Activated CD4-positive, alpha-beta T cell treated with anti-CD3 and anti-CD28 coated beads for 36 hours (primary cell): Measurements from ENCODE around the gene INTS14. TPM values are rescaled to one million over a fixed set of nuclear protein-coding genes. Genes with fewer than 3 reads are reported as not detected.
A peak's percentile ranks its signal among the peaks of the same experiment; 100 is the strongest.

Experiments
- ATAC-seq: fragments of 200-7000 bp; cut with Tn5 transposase; one replicate; pipeline ENCODE4 v1.10.0; 2021; ENCODE audit warnings: mild to moderate bottlenecking, moderate library complexity
- CTCF ChIA-PET: fragments of 350-600 bp; sonication (Branson Sonifier 250); formaldehyde crosslinking; loops from one replicate; lab custom pipeline; 2021; ENCODE audit warnings: antibody characterized with exemption; lab: Charles Lee
- POLR2A ChIA-PET: fragments of 350-600 bp; sonication (Branson Sonifier 250); formaldehyde crosslinking; loops from one replicate; lab custom pipeline; 2021; ENCODE audit warnings: antibody characterized with exemption, inconsistent platforms; lab: Charles Lee
- DNase-seq: peaks from one replicate; pipeline ENCODE4 v3.0.0-alpha.2; 2020
- H3K27ac Mint-ChIP-seq: one replicate; pipeline ENCODE4 v1.8.0; 2021; ENCODE audit warnings: mixed read lengths
- H3K27me3 Mint-ChIP-seq: one replicate; pipeline ENCODE4 v1.8.0; 2021; ENCODE audit warnings: mixed read lengths
- H3K36me3 Mint-ChIP-seq: one replicate; pipeline ENCODE4 v1.8.0; 2021; ENCODE audit warnings: low read depth, mixed read lengths
- H3K4me1 Mint-ChIP-seq: one replicate; pipeline ENCODE4 v1.8.0; 2021; ENCODE audit warnings: mixed read lengths
- H3K4me3 Mint-ChIP-seq: one replicate; pipeline ENCODE4 v1.8.0; 2021; ENCODE audit warnings: mild to moderate bottlenecking, moderate library complexity, mixed read lengths
- H3K9me3 Mint-ChIP-seq: one replicate; pipeline ENCODE4 v1.8.0; 2021; ENCODE audit warnings: low read depth, mixed read lengths
- intact Hi-C, 2 experiments: fragments of 100-400 bp; cut with DNase I in 1 of 2; cut with micrococcal nuclease in 1 of 2; formaldehyde crosslinking; loops; one replicate each; pipeline versions ENCODE4 v1.14.2 to v1.15.1; 2022 to 2024; cut with DNase I, micrococcal nuclease
- total RNA-seq, 2 experiments: library from RNA; stranded (reverse); gene quantifications; one replicate each; pipeline ENCODE4 v1.2.3, GENCODE V29; 2021

The INTS14 gene
- 10 to 100 TPM; 49.2 to 59.8 TPM for total RNA-seq

DNA sequence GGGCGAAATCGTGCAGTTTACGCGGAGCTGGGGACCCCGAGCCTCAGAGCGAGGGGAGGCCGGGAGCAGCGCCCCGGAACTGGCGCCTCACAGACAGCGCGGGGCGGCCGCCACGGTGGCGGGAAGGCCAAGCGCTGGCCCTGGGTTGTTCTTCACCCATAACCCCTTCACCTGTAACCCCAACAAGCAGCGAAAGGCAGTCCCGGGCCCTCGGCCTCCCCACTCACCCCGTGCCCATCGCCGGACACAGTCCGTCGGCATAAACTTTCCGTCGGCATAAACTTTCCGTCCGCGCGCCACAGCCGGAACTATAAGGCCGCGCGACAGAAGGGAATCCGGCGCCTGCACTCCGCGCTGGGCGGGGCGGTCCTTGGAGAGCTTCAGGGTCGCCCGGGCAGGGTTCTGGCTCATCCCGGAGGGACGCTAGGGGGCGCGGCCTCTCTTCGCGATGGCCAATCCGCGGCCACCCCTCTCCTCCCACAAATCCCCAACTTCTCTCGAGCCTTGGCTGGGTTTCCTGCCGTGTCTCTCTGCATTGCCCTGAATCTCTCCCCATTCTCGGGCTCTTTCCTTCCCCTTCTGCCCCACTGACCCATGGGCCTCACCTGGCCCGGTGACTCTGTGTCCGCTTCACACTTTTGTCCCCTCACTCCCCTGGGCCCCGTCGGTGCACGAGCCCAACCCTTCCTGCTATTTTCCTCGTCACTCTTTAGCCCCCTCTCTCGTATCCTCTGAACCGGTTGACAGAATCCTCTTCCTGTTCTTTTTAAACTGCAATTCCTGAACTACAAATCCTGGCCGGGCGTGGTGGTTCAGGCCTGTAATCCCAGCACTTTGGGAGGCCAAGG lies at the start of gene INTS14:
Gene INTS14, minus strand, starts transcription at position 261 of the 848 bp plus-strand sequence. CDS start 3,751 bp downstream, outside the sequence.
- DNase-seq, result peak; percentile 98
- H3K36me3 Mint-ChIP-seq, result peaks cover 2% of the 10 kb centered on the region
- peaks cover 33% of the 10 kb centered on the region for H3K4me1 Mint-ChIP-seq
- POLR2A ChIA-PET, result interaction anchor here (0.5 to 1.4 kb wide), 6 partner anchors 58 to 425 kb away, joined by 3 to 7 read pairs (median 3); partner anchors contain the start of genes RAB11A and RNU5B-1
- H3K9me3 Mint-ChIP-seq, result no peaks in the 10 kb centered on the region
- CTCF ChIA-PET, result interaction anchor here (0.6 to 1.6 kb wide), 14 partner anchors 16 to 477 kb away, joined by 3 to 6 read pairs (median 3); partner anchors contain the start of genes PDCD7 and RAB11A
- H3K4me3 Mint-ChIP-seq, result peak within 1 kb of the TSS; percentile 97
- ATAC-seq, result peak; percentile 99
- intact Hi-C loops, result loop anchor here (1.0 to 10.0 kb wide), 13 partner anchors 81 to 886 kb away; partner anchors contain the start of genes DIS3L (in 2 of the 2), CLPX (in 1 of the 2), DENND4A (in 1 of the 2) and DPP8 (in 1 of the 2)
- H3K27ac Mint-ChIP-seq, result peak within 1 kb of the TSS; percentile 96
- no peaks in the 10 kb centered on the region for H3K27me3 Mint-ChIP-seq

DNA sequence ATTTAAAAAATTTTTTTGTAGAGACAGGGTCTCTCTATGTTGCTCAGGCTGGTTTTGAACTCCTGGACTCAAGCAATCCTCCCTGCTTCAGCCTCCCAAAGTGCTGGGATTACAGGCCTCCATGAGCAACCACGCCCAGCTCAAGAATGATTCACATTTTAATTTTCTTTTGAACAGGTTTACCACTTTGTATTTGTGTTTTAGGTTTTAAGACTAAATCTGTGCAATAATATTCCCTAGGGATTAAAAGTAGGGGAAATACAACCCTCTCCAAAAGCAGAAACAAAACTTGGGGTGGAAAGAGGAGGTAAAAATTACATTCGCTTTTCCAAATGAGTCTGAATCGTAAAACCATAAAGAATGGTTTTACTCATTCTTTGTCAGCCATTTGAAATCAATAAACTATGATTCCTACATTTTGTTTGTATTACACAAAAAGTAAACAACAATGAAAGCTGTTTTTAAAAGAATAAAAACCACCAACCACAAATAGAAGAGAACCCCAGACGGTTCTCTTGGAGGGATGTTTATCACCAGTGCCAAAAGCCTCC lies 48.6 kb upstream of the INTS14 start:
- Mint-ChIP-seq H3K36me3 (peaks cover 7% of the 10 kb centered on the region), H3K27ac (no peak overlapping the region), H3K27me3 (no peaks in the 10 kb centered on the region), H3K9me3 (no peaks in the 10 kb centered on the region), H3K4me1 (no peaks in the 10 kb centered on the region), H3K4me3 (no peak overlapping the region)
- ATAC-seq (no peak), DNase-seq (no peak)
- POLR2A ChIA-PET, result interaction anchor here (0.6 kb wide), 1 partner anchor 156 kb away, joined by 7 read pairs; no protein-coding TSS in a partner anchor
- intact Hi-C loops, result no loop called here
- CTCF ChIA-PET, result interaction anchor here (0.8 to 1.3 kb wide), 4 partner anchors 13 to 197 kb away, joined by 3 to 6 read pairs (median 3); no protein-coding TSS in a partner anchor

DNA sequence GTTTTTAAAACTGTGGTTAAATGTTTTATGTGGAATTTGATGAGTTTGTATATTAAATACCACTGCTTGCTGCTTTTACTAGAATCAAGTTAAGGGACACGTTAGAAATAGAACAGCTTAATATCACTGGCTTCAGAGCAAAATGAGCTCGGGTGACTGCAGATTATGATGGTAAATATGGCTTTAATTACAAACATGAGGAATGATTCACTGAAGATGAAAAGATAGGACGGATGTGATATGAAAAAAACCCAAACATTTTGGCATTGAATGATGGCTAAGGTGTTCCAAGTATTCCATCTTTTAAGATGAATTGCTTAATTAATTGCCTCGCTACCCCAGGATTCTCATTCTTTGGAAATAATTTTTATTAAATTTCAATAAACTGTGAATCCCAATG lies 44.5 kb upstream of the INTS14 start:
- DNase-seq (no peak), ATAC-seq (no peak)
- H3K36me3 Mint-ChIP-seq, result peaks cover 9% of the 10 kb centered on the region
- CTCF ChIA-PET, result no interaction called here
- POLR2A ChIA-PET, result no interaction called here
- H3K27ac Mint-ChIP-seq, result no peak overlapping the region
- no peak overlapping the region for H3K4me3 Mint-ChIP-seq
- intact Hi-C loops, result no loop called here
- no peaks in the 10 kb centered on the region for H3K9me3 Mint-ChIP-seq
- H3K4me1 Mint-ChIP-seq, result peaks cover under 1% of the 10 kb centered on the region
- no peaks in the 10 kb centered on the region for H3K27me3 Mint-ChIP-seq

DNA sequence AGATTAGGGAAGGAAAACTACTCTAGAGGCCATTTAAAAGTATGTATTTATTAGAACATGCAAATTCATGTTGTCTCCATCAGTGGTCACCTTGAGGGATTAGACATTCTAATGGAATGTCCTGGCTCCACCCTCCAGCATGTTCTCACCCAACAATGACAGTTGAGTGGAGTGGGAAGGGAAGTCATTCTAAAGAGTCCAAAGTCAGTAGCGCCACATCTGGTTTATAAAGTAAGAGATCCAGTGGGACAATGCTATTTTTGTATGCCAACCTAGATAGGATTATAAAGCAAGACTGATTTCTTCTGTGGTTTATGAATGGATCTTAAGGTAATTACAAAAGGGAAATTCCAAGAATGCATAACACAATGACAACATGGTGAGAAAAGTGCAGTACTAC lies 44.1 kb upstream of the INTS14 start:
- Mint-ChIP-seq H3K4me1 (peaks cover 5% of the 10 kb centered on the region), H3K9me3 (no peaks in the 10 kb centered on the region), H3K4me3 (no peak overlapping the region), H3K27ac (no peak overlapping the region), H3K36me3 (peaks cover 12% of the 10 kb centered on the region), H3K27me3 (no peaks in the 10 kb centered on the region)
- DNase-seq (no peak), ATAC-seq (no peak)
- intact Hi-C loops, result no loop called here
- ChIA-PET POLR2A (no interaction called here), CTCF (no interaction called here)

DNA sequence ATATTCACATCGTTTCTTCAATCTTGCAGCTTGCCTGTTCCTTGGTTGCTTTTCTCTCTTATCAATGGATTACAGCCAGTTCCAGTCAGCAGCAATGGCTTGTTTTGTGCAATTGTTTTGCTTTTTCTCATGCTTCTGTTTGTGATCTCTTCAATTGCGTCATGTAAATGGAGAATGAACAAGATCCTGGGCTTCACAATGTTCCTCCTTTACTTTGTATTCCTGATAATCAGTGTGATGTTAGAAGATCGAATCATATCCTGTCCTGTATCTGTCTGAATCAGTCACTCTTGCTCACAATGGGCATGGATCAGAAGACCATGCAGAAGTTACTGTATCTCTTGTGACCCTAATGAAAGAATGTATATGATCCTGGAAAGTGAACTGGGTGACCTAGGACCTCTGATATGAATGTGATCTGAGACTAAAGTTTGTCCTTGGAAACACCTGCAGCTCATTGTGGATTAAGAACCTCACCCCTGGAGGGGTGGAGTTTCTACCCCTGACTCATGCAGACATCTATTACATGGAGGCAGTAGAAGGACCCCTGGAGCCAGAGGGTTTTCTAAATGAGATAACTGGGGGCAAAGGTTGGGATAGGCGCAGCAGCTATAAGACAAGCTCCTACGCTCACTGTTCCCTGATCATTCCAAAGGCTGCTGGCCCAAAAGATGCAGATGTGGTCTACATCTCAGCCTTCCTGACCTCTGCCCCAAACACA lies 43.0 kb upstream of the INTS14 start:
- H3K36me3 Mint-ChIP-seq, result peaks cover 12% of the 10 kb centered on the region
- ATAC-seq, result no peak
- no peak overlapping the region for H3K4me3 Mint-ChIP-seq
- ChIA-PET CTCF (interaction anchor here (0.9 to 1.0 kb wide), 2 partner anchors 15 to 28 kb away, joined by 3 read pairs; no protein-coding TSS in a partner anchor), POLR2A (no interaction called here)
- H3K27me3 Mint-ChIP-seq, result no peaks in the 10 kb centered on the region
- DNase-seq, result no peak
- H3K4me1 Mint-ChIP-seq, result peaks cover 5% of the 10 kb centered on the region
- intact Hi-C loops, result no loop called here
- no peaks in the 10 kb centered on the region for H3K9me3 Mint-ChIP-seq
- peak overlapping the region; percentile 48 for H3K27ac Mint-ChIP-seq

DNA sequence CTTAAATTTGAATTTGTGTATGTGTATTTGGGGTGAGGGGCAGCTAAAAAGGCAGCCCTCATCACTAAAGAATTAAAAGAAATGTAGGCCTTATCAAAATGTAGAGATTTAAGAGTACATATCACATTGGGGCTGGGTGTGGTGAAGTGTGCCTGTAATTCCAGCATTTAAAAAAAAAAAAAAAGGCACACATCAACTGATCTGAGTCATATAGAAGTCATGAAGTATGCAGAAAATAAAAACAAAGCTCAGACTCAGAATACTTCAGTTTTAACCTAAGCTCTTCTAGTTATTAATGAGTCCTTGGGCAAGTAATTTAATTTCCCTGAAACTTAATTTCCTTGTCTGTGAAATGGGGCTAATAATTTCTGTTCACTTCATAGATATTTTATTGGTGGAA lies 42.4 kb upstream of the INTS14 start:
- POLR2A ChIA-PET, result no interaction called here
- peaks cover 5% of the 10 kb centered on the region for H3K4me1 Mint-ChIP-seq
- H3K36me3 Mint-ChIP-seq, result peaks cover 9% of the 10 kb centered on the region
- CTCF ChIA-PET, result interaction anchor here (0.9 kb wide), 1 partner anchor 14 kb away, joined by 3 read pairs; no protein-coding TSS in a partner anchor
- no peak overlapping the region for H3K27ac Mint-ChIP-seq
- ATAC-seq (peak; percentile 36), DNase-seq (no peak)
- no peak overlapping the region for H3K4me3 Mint-ChIP-seq
- intact Hi-C loops, result no loop called here
- H3K27me3 Mint-ChIP-seq, result no peaks in the 10 kb centered on the region
- H3K9me3 Mint-ChIP-seq, result no peaks in the 10 kb centered on the region

DNA sequence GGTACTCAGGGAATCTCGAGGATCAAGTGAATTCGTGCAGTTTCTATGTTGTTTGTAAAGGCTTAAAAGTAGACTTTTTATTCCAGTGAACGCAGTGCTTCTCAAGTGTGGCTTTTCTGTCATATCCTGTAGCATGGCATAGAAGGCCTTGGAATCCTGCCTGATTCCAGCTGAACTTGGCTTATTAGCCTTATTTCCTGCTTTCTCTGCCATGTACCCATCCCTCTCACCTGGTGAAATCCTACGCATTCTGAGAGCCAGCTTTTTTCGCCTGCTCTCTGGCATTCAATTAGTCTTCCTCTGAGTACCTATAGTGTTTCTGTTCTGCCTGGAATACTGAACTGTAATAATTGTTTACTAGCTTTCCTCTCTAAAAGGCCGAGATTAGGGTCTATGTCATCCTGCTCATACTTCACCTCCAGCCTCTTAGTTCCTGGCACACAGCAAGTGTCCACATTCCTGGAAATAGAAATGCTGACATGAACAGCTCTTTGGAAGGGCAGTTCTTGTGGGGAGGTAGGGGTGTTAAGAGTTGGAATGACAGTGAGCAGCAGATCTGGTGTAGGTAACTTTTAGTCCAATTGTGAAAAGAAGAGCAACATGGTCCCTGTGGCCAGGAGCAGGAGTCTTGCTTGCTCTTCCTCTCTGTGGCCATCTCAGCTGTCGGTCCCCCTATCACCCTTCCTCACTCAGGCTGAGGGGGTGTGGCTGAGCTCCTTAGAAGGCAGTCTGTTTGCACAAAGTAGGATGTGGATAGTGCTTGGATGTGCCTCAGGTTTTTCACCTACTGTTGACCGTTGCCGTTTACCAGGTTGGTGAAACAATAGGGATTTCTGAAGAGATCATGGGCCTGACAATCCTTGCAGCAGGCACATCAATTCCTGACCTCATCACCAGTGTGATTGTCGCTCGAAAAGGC lies 41.2 kb upstream of the INTS14 start:
- ChIA-PET CTCF (interaction anchor here (0.5 to 0.9 kb wide), 2 partner anchors 10 to 101 kb away, joined by 3 to 4 read pairs; no protein-coding TSS in a partner anchor), POLR2A (no interaction called here)
- H3K27me3 Mint-ChIP-seq, result no peaks in the 10 kb centered on the region
- no peak overlapping the region for H3K27ac Mint-ChIP-seq
- H3K4me1 Mint-ChIP-seq, result peaks cover 5% of the 10 kb centered on the region
- H3K4me3 Mint-ChIP-seq, result no peak overlapping the region
- DNase-seq (no peak), ATAC-seq (no peak)
- intact Hi-C loops, result no loop called here
- H3K9me3 Mint-ChIP-seq, result no peaks in the 10 kb centered on the region
- peaks cover 9% of the 10 kb centered on the region for H3K36me3 Mint-ChIP-seq

DNA sequence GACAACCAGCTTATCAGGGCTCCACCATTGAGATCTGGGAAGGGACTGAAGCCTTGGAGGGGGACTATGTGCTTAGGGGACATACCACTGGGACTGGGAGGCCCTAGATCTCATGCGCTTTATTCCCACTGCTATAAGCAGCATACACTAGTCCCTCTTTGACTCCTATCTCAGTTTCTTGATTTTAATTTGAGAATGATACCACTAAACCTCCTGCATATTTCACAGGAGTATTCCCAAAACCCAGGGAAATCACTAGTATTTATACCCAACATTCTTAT lies 40.1 kb upstream of the INTS14 start:
- POLR2A ChIA-PET, result no interaction called here
- intact Hi-C loops, result no loop called here
- Mint-ChIP-seq H3K36me3 (peaks cover 10% of the 10 kb centered on the region), H3K9me3 (no peaks in the 10 kb centered on the region), H3K27me3 (no peaks in the 10 kb centered on the region), H3K27ac (no peak overlapping the region), H3K4me3 (no peak overlapping the region), H3K4me1 (peaks cover 5% of the 10 kb centered on the region)
- DNase-seq (no peak), ATAC-seq (no peak)
- CTCF ChIA-PET, result interaction anchor here (0.7 to 0.9 kb wide), 2 partner anchors 14 to 49 kb away, joined by 3 read pairs; no protein-coding TSS in a partner anchor

DNA sequence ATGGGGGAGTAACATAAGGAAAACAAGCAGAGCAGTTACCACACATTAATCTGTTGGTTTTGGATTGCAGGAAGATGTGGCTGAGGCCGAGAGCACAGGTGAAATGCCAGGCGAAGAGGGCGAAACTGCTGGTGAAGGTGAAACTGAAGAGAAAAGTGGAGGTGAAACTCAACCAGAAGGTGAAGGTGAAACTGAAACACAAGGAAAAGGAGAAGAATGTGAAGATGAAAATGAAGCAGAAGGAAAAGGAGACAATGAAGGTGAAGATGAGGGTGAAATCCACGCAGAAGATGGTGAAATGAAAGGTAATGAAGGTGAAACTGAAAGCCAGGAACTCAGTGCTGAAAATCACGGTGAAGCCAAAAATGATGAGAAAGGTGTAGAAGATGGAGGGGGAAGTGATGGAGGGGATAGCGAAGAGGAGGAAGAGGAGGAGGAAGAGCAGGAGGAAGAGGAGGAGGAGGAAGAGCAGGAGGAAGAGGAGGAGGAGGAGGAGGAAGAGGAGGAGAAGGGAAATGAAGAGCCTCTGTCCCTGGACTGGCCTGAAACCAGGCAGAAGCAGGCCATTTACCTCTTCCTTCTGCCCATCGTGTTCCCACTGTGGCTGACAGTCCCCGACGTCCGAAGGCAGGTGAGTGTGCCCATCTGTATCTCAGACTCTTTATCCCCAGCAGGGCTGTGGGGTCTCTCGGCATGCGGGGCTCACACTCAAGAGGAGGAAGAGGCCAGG lies 39.5 kb upstream of the INTS14 start:
- Mint-ChIP-seq H3K27me3 (no peaks in the 10 kb centered on the region), H3K4me3 (no peak overlapping the region), H3K36me3 (peaks cover 10% of the 10 kb centered on the region), H3K27ac (no peak overlapping the region), H3K9me3 (no peaks in the 10 kb centered on the region), H3K4me1 (peaks cover 5% of the 10 kb centered on the region)
- ChIA-PET POLR2A (no interaction called here), CTCF (interaction anchor here (0.7 to 0.9 kb wide), 2 partner anchors 13 to 49 kb away, joined by 3 read pairs; no protein-coding TSS in a partner anchor)
- intact Hi-C loops, result no loop called here
- DNase-seq (no peak), ATAC-seq (no peak)

DNA sequence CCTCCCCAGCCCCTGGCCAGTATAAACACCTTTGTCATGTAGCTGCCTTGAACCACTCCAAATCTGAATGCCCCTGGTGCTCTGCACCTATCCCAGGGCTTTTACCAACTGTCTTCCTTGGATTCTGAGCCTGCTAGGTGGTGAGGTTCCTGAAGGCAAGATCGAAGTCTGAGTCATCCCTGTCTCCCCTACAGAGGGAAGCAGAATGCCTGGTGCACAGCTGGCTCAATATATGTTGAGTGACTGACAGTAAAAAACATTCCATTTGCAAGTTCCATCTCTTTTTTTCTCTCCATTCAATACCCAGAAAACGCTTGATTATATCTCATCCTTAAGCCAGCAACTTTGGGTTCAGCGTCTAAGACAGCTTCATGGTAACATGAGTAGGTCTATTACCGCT lies 35.6 kb upstream of the INTS14 start:
- Mint-ChIP-seq H3K9me3 (no peaks in the 10 kb centered on the region), H3K4me3 (no peak overlapping the region), H3K4me1 (peaks cover 5% of the 10 kb centered on the region), H3K27me3 (no peaks in the 10 kb centered on the region), H3K27ac (no peak overlapping the region), H3K36me3 (peaks cover 5% of the 10 kb centered on the region)
- no peak for DNase-seq
- ChIA-PET CTCF (interaction anchor here (0.6 to 1.0 kb wide), 3 partner anchors 14 to 210 kb away, joined by 3 to 4 read pairs (median 3); no protein-coding TSS in a partner anchor), POLR2A (no interaction called here)
- intact Hi-C loops, result no loop called here
- no peak for ATAC-seq
